ENCODE data around the gene CILP2. TPM values are rescaled to one million over a fixed set of nuclear protein-coding genes. Genes with fewer than 3 reads are reported as not detected.

Gene CILP2
- total and polyA plus RNA-seq, 2 experiments from 2014 or later, result 4.0 to 21.6 TPM

- no peak for TF ChIP-seq ZNF331 (CRISPR knock-in tag; IDR thresholded peaks at IDR 0.05; ENCODE audit: low read depth)
- TF ChIP-seq EZH2phosphoT487 (IDR thresholded peaks at IDR 0.05; ENCODE audit: unreplicated experiment), result no peak
- TF ChIP-seq ZNF114 (CRISPR knock-in tag; IDR thresholded peaks at IDR 0.05), result no peak
- no peak for TF ChIP-seq JUNB (IDR thresholded peaks at IDR 0.05; ENCODE audit: unreplicated experiment)
- no peak for TF ChIP-seq EZH2 (IDR thresholded peaks at IDR 0.05; ENCODE audit: low read depth, unreplicated experiment)
- no peak for TF ChIP-seq POLR2AphosphoS5 (IDR thresholded peaks at IDR 0.05; ENCODE audit: low read depth)
- TF ChIP-seq STAT1 (IDR thresholded peaks at IDR 0.05; ENCODE audit: unreplicated experiment), result no peak
- no peak for TF ChIP-seq ETS1 (IDR thresholded peaks at IDR 0.05)
Observed at GRCh38 chr19:19592690-19593089, 54.6 kb downstream of the CILP2 start (continued).

- H3K27me3 Mint-ChIP-seq (ENCODE audit: insufficient read depth, low read depth, poor library complexity), result peaks cover 2% of the 10 kb centered on the region
- H3K36me3 Mint-ChIP-seq (ENCODE audit: low read depth), result no peaks in the 10 kb centered on the region
- no peak for DNase-seq (ENCODE audit: low spot score)
- peaks cover 24% of the 10 kb centered on the region for H3K4me1 Mint-ChIP-seq
- Histone ChIP-seq H3K9me2 (ENCODE audit: insufficient read depth) (no peaks in the 10 kb centered on the region), H4K20me1 (replicated peaks; ENCODE audit: insufficient read depth) (no peaks in the 10 kb centered on the region), H3K4me1 (ENCODE audit: insufficient read depth) (peaks cover 20% of the 10 kb centered on the region), H3K27ac (ENCODE audit: low read depth) (no peak overlapping the region), H3K4me3 (no peak overlapping the region), H3K79me2 (replicated peaks; ENCODE audit: insufficient read depth) (no peaks in the 10 kb centered on the region), H3K4me2 (no peak overlapping the region), H3F3A (replicated peaks; ENCODE audit: low read depth) (peaks cover 8% of the 10 kb centered on the region), H3K36me3 (ENCODE audit: insufficient read depth) (no peaks in the 10 kb centered on the region), H3K27me3 (ENCODE audit: insufficient read depth) (no peaks in the 10 kb centered on the region), H2AFZ (no peak overlapping the region)
- ATAC-seq, result no peak
- H3K27ac Mint-ChIP-seq, result no peak overlapping the region
- no peaks in the 10 kb centered on the region for H3K9me3 Mint-ChIP-seq
- no peak overlapping the region for H3K4me3 Mint-ChIP-seq
- TF ChIP-seq ZNF114 (CRISPR knock-in tag; IDR thresholded peaks at IDR 0.05) (no peak), ZNF331 (CRISPR knock-in tag; IDR thresholded peaks at IDR 0.05; ENCODE audit: low read depth) (no peak), EZH2 (IDR thresholded peaks at IDR 0.05; ENCODE audit: low read depth, unreplicated experiment) (no peak), CREB1 (CRISPR knock-in tag; IDR thresholded peaks at IDR 0.05; ENCODE audit: low read depth) (no peak), CTCF (conservative IDR thresholded peaks at IDR 0.05; ENCODE audit: low read depth in 2 of 2) (no peak), NANOG (IDR thresholded peaks at IDR 0.05; ENCODE audit: borderline replicate concordance) (no peak), POLR2AphosphoS5 (IDR thresholded peaks at IDR 0.05; ENCODE audit: low read depth) (no peak), REST (IDR thresholded peaks at IDR 0.05; ENCODE audit: unreplicated experiment) (no peak), EZH2phosphoT487 (IDR thresholded peaks at IDR 0.05; ENCODE audit: unreplicated experiment) (no peak), ETS1 (IDR thresholded peaks at IDR 0.05) (no peak), STAT1 (IDR thresholded peaks at IDR 0.05; ENCODE audit: unreplicated experiment) (no peak), JUNB (IDR thresholded peaks at IDR 0.05; ENCODE audit: unreplicated experiment) (no peak)
Observed at GRCh38 chr19:19594381-19594780, 56.3 kb downstream of the CILP2 start.

Data from GM23338 (cell line).